GM21529 (cell line): Measurements from ENCODE around the gene ELF3.
"Not testable (repeated sequence)": the region's sequence is repeated elsewhere in the genome, so short reads cannot be mapped to it uniquely, and the experiment has no call there.

Source experiments
- ATAC-seq: cut with Tn5 transposase; IDR thresholded peaks from one replicate; pipeline ENCODE4 v1.9.1; 2021; ENCODE audit not compliant: unreplicated experiment

ELF3 gene

GRCh38 chr1:202034149-202034682 is 23.8 kb downstream of the ELF3 start:
- no peak for ATAC-seq

- no peak for ATAC-seq
Observed at GRCh38 chr1:202034683-202035462, 24.5 kb downstream of the ELF3 start.

- no peak for ATAC-seq
Observed at GRCh38 chr1:202036595-202037387, 26.4 kb downstream of the ELF3 start.

DNA sequence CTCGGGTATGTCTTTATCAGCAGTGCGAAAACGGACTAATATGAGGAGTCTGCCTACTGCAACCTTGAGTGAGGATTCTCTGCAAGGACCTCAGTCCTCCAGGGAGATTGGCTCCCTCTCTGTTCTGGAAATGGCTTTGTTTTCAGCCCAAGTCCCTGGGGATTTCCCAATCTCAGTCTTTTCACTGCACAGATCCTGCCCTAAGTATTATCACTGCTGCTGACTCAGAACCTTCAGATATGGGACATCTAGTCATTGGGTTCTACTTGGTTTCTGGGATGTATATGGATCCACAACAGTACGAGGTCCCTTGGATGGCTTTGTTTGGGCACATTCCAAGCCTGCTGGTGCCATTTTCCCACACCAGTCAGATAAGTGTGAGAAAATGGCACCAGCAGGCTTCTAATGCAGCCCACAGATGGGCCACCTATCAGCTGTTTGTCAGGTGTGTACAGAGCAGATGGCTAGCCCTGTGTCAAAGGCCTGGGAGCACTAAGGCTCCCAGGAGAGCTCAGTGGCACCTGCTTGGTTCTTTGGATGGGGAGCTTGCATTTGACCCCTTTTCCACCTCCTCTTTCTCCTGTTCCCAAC is 27.4 kb downstream of the ELF3 start:
- ATAC-seq, result no peak

DNA sequence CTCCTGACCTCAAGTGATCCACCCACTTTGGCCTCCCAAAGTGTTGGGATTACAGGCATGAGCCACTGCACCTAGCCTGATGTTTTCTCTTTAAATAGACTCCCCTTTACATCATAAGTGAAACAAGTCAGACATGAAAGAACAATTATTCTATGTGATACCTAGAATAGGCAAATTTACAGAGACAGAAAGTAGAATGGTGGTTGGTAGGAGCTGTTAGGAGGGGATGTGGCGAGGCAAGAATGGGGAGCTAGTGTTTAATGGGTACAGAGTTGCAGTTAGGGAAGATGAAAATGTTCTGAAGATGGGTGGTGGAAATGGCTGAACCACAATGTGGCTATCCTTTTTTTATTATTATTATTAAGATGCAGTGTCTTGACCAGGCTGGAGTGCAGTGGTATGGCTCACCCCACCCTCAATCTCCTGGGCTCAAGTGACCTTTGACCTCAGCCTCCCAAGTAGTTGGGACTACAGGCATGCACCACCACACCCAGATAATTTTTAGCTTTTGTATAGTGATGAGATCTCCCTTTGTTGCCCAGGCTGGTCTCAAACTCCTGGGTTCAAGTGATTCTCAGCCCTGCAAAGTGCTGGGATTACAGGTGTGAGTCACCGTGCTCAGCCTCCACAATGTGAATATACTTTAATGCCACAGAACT is 28.4 kb downstream of the ELF3 start:
- peak; percentile 57 for ATAC-seq

- no peak for ATAC-seq
Observed at GRCh38 chr1:202045705-202046104, 35.3 kb downstream of the ELF3 start.

GRCh38 chr1:202046227-202046626 is 35.8 kb downstream of the ELF3 start:
- no peak for ATAC-seq

DNA sequence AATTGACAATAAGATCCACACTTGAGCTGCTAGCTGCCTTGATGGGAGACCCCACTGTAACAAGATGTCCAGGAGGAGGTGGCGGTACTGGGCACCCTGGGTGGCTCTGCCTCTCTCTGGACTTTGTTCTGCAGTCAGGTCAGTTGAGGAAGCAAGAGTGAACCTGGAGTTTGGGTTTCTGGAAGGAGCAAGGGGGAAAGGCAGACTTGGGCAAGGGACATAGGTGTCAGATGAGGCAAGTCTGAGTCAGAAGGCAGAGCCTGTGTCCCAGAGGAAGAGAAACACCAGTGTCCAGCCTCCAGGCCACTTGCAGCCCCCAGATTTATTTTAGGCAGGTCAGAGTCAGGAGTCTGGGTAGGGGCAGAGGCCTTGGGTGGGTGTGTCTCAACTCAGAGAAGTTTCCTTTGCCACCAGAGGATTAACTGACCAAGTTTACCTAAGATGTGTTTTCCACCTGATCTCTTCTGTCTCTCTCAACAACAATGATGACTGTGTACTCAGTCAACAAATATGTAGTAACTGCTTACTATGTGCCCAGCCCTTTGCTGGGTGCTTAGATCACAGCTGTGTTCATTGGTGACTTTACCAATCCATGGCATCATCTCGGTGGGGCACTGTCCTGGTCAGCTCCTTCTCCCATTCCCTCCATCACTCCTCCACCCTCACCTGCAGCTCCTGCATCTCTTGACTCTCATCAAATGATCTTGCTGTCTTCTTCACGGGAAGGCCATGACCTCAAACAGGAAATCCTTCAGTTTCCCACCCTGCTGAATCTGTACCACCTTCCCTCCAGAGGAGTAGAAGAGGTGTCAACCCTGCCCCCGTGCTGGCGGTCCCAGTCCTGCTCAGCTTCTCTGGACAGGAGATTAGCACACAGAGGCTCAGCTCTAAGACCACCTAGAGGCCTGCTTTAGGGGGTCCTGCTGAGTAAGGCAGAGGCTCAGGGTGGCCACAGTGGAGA is 36.6 kb downstream of the ELF3 start:
- ATAC-seq, result no peak

DNA sequence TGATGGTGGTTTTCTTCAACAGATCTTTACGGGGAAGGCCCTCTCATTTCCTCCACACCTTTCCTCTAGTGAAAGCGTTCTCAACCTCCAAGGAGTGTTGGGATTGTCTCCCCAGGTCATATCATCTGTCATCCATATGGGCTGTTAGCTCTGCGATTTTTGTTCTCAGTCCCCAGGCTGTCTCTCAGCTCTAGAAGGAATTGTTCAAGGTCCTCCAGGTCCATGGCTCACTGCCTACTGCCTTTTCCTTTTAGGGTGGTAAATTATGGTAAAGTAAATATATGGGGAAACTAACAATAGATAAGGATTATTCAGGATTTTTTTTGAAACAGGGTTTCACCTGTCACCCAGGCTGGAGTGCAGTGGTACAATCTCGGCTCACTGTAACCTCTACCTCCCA is 37.6 kb downstream of the ELF3 start:
- no peak for ATAC-seq

GRCh38 chr1:202049129-202049528 is 38.7 kb downstream of the ELF3 start:
- no peak for ATAC-seq

- ATAC-seq, result no peak
Observed at GRCh38 chr1:202054094-202054493, 43.7 kb downstream of the ELF3 start.

DNA sequence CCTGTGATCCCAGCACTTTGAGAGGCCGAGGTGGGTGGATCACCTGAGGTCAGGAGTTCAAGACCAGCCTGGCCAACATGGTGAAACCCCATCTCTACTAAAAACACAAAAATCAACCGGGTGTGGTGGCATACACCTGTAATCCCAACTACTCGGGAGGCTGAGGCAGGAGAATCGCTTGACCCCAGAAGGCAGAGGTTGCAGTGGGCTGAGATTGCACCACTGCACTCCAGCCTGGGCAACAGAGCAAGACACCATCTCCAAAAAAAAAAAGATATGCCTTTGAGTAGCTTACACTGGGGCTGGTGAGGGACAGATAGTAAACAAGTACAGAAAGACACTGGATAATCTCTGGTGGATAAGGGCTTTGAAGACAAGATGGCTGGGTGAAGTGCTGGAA is 44.3 kb downstream of the ELF3 start:
- not testable (repeated sequence) for ATAC-seq

DNA sequence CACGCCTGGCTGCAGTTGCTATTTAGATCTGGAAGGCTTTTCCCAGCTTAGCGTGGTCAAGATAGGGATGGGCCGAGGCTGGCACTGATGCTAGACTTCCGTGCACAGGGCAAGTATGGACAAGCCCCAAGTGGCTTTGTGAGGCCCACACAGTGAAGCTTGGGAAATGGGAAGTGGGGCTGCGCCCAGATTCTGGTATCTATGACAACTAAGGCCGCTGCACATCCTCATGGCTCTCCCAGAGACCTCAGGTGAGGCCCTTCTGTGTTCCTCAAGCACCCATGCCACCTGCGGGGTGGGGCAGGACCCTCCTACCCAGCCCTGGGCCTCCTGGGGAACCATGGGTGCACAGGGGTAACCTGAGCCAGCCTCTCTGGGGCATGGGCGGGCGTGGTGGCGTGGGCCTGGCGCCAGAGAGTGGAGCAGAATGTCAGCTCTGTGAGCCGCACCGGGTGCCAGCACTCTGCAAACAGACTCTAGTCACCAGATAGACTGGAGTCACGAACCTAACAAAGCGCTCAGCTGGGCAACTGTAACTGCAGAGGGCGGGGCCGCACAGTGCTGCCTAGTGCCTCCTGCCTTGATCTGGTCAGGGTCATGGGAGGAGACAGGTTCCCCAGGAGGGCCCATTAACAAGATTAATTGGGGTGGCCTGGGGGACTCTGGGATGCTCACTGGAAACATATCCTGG is 46.4 kb downstream of the ELF3 start:
- ATAC-seq, result no peak

- not testable (repeated sequence) for ATAC-seq
Observed at GRCh38 chr1:202057335-202057704, 46.9 kb downstream of the ELF3 start.

GRCh38 chr1:202058001-202058908 is 47.9 kb downstream of the ELF3 start:
- ATAC-seq, result no peak

GRCh38 chr1:202061055-202061454 is 50.7 kb downstream of the ELF3 start:
- no peak for ATAC-seq

GRCh38 chr1:202061787-202062186 is 51.4 kb downstream of the ELF3 start:
- ATAC-seq, result not testable (repeated sequence)

GRCh38 chr1:202062636-202063035 is 52.2 kb downstream of the ELF3 start:
- ATAC-seq, result not testable (repeated sequence)
